ENCODE measurements around the gene SET.

DNA sequence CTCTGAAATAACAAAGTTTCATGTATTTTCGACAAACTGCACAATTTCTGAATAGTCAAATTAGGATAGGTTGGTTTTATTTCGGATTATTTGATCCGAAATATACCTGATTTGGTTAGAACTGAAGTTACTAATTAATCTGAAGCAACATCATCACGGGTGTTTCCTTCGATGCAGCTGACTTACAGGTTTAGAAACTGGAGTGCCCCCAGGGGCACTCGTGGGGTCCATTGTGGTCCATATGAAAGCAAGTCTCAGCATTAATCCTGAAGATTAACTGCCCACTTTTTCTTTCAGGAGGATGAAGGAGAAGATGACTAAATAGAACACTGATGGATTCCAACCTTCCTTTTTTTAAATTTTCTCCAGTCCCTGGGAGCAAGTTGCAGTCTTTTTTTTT lies 5.3 kb downstream of the SET start:
- TF ChIP-seq, protein P1, sequence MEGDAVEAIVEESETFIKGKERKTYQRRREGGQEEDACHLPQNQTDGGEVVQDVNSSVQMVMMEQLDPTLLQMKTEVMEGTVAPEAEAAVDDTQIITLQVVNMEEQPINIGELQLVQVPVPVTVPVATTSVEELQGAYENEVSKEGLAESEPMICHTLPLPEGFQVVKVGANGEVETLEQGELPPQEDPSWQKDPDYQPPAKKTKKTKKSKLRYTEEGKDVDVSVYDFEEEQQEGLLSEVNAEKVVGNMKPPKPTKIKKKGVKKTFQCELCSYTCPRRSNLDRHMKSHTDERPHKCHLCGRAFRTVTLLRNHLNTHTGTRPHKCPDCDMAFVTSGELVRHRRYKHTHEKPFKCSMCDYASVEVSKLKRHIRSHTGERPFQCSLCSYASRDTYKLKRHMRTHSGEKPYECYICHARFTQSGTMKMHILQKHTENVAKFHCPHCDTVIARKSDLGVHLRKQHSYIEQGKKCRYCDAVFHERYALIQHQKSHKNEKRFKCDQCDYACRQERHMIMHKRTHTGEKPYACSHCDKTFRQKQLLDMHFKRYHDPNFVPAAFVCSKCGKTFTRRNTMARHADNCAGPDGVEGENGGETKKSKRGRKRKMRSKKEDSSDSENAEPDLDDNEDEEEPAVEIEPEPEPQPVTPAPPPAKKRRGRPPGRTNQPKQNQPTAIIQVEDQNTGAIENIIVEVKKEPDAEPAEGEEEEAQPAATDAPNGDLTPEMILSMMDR (IDR thresholded peaks at IDR 0.05; ENCODE audit: insufficient read depth, low read length) = no peak
- TF ChIP-seq GABPA (IDR thresholded peaks at IDR 0.05; ENCODE audit: low read depth) (no peak), SPI1 (IDR thresholded peaks at IDR 0.05; ENCODE audit: borderline replicate concordance, low read depth) (no peak), POLR2AphosphoS5 (IDR thresholded peaks at IDR 0.05; ENCODE audit: low read depth) (no peak)

Data from HL-60 (cell line).